ENCODE measurements around the gene MISP3.
A peak's percentile ranks its signal among the peaks of the same experiment; 100 is the strongest.
"Not testable (repeated sequence)": the region's sequence is repeated elsewhere in the genome, so short reads cannot be mapped to it uniquely, and the experiment has no call there.

Gene MISP3

GRCh38 chr19:14042659-14043608 lies 29.7 kb upstream of the MISP3 start:
- H3K4me1 Mint-ChIP-seq (ENCODE audit: low read depth in 2 of 2): peaks cover 17 to 18% of the 10 kb centered on the region in 2 donors
- H3K9me3 Mint-ChIP-seq, H3K27me3 Mint-ChIP-seq: not testable (repeated sequence)
- DNase-seq (peak; percentile 52 to 63 (median 52)), ATAC-seq (replicated peaks) (peak; percentile 80)
- H3K4me3 Mint-ChIP-seq: peak overlapping the region; percentile 51 to 56
- H3K36me3 Mint-ChIP-seq (ENCODE audit: insufficient read depth): peaks cover 100% of the 10 kb centered on the region
- peak overlapping the region; percentile 97 to 98 for H3K27ac Mint-ChIP-seq

- not testable (repeated sequence) for DNase-seq; H3K9me3 Mint-ChIP-seq; H3K4me1 Mint-ChIP-seq (ENCODE audit: low read depth in 2 of 2); ATAC-seq (replicated peaks); H3K4me3 Mint-ChIP-seq; H3K27me3 Mint-ChIP-seq
- Mint-ChIP-seq H3K27ac (peak overlapping the region in 1 of 2 donors; percentile 35), H3K36me3 (ENCODE audit: insufficient read depth) (peaks cover 100% of the 10 kb centered on the region)
Observed at GRCh38 chr19:14047866-14048265, 24.7 kb upstream of the MISP3 start.

GRCh38 chr19:14048443-14049153 lies 24.0 kb upstream of the MISP3 start:
- H3K27ac Mint-ChIP-seq: peak overlapping the region; percentile 35 to 71
- peak; percentile 74 to 83 (median 78) for DNase-seq

GRCh38 chr19:14050512-14050911 lies 22.1 kb upstream of the MISP3 start:
- Mint-ChIP-seq H3K4me1 (ENCODE audit: low read depth in 2 of 2) (peaks cover 7 to 8% of the 10 kb centered on the region in 2 donors), H3K27ac (peak overlapping the region in 1 of 2 donors; percentile 84), H3K27me3 (no peaks in the 10 kb centered on the region), H3K36me3 (ENCODE audit: insufficient read depth) (peaks cover 80% of the 10 kb centered on the region), H3K4me3 (no peak overlapping the region), H3K9me3 (no peaks in the 10 kb centered on the region)
- no peak for ATAC-seq (replicated peaks)
- no peak for DNase-seq

More at GRCh38 chr19:14048443-14049153, 24.0 kb upstream of the MISP3 start:
- Mint-ChIP-seq H3K36me3 (ENCODE audit: insufficient read depth) (peaks cover 98% of the 10 kb centered on the region), H3K27me3 (no peaks in the 10 kb centered on the region), H3K4me1 (ENCODE audit: low read depth in 2 of 2) (peaks cover 3 to 7% of the 10 kb centered on the region in 2 donors), H3K4me3 (no peak overlapping the region), H3K9me3 (no peaks in the 10 kb centered on the region)
- peak; percentile 93 for ATAC-seq (replicated peaks)

- H3K36me3 Mint-ChIP-seq (ENCODE audit: insufficient read depth): peaks cover 75% of the 10 kb centered on the region
Observed at GRCh38 chr19:14050961-14051360, 21.6 kb upstream of the MISP3 start.

GRCh38 chr19:14051980-14052379 lies 20.6 kb upstream of the MISP3 start:
- ATAC-seq (replicated peaks): no peak
- Mint-ChIP-seq H3K27me3 (no peaks in the 10 kb centered on the region), H3K36me3 (ENCODE audit: insufficient read depth) (peaks cover 65% of the 10 kb centered on the region), H3K4me3 (no peak overlapping the region), H3K9me3 (no peaks in the 10 kb centered on the region), H3K27ac (peak overlapping the region; percentile 16 to 75), H3K4me1 (ENCODE audit: low read depth in 2 of 2) (peaks cover 5% of the 10 kb centered on the region in 2 donors)
- no peak for DNase-seq

More at GRCh38 chr19:14050961-14051360, 21.6 kb upstream of the MISP3 start:
- H3K9me3 Mint-ChIP-seq; H3K27me3 Mint-ChIP-seq; ATAC-seq (replicated peaks); DNase-seq; H3K4me3 Mint-ChIP-seq; H3K4me1 Mint-ChIP-seq (ENCODE audit: low read depth in 2 of 2): not testable (repeated sequence)
- peak overlapping the region in 1 of 2 donors; percentile 84 for H3K27ac Mint-ChIP-seq

GRCh38 chr19:14052470-14052869 lies 20.1 kb upstream of the MISP3 start:
- ATAC-seq (replicated peaks) (no peak), DNase-seq (no peak)
- Mint-ChIP-seq H3K4me1 (ENCODE audit: low read depth in 2 of 2) (peaks cover 5% of the 10 kb centered on the region in 2 donors), H3K27ac (peak overlapping the region; percentile 16 to 46), H3K27me3 (peaks cover 0 to 2% of the 10 kb centered on the region in 2 donors), H3K36me3 (ENCODE audit: insufficient read depth) (peaks cover 60% of the 10 kb centered on the region), H3K4me3 (no peak overlapping the region), H3K9me3 (no peaks in the 10 kb centered on the region)

GRCh38 chr19:14053032-14053431 lies 19.6 kb upstream of the MISP3 start:
- H3K36me3 Mint-ChIP-seq (ENCODE audit: insufficient read depth): peaks cover 54% of the 10 kb centered on the region
- peaks cover 9 to 10% of the 10 kb centered on the region in 2 donors for H3K4me1 Mint-ChIP-seq (ENCODE audit: low read depth in 2 of 2)
- H3K4me3 Mint-ChIP-seq: no peak overlapping the region
- peaks cover 5 to 8% of the 10 kb centered on the region in 2 donors for H3K27me3 Mint-ChIP-seq
- no peaks in the 10 kb centered on the region for H3K9me3 Mint-ChIP-seq
- ATAC-seq (replicated peaks) (no peak), DNase-seq (no peak)
- peak overlapping the region in 1 of 2 donors; percentile 46 for H3K27ac Mint-ChIP-seq

GRCh38 chr19:14053500-14053899 lies 19.1 kb upstream of the MISP3 start:
- Mint-ChIP-seq H3K4me1 (ENCODE audit: low read depth in 2 of 2) (peaks cover 11 to 15% of the 10 kb centered on the region in 2 donors), H3K9me3 (no peaks in the 10 kb centered on the region), H3K36me3 (ENCODE audit: insufficient read depth) (peaks cover 50% of the 10 kb centered on the region), H3K27ac (peak overlapping the region in 1 of 2 donors; percentile 59), H3K4me3 (no peak overlapping the region), H3K27me3 (peaks cover 10 to 12% of the 10 kb centered on the region in 2 donors)
- no peak for DNase-seq
- ATAC-seq (replicated peaks): no peak

- Mint-ChIP-seq H3K27ac (peak overlapping the region in 1 of 2 donors; percentile 59), H3K27me3 (peaks cover 16 to 18% of the 10 kb centered on the region in 2 donors), H3K36me3 (ENCODE audit: insufficient read depth) (peaks cover 47% of the 10 kb centered on the region), H3K4me3 (no peak overlapping the region), H3K9me3 (no peaks in the 10 kb centered on the region), H3K4me1 (ENCODE audit: low read depth in 2 of 2) (peaks cover 16 to 20% of the 10 kb centered on the region in 2 donors)
- DNase-seq (no peak), ATAC-seq (replicated peaks) (no peak)
Observed at GRCh38 chr19:14054099-14054498, 18.5 kb upstream of the MISP3 start.

GRCh38 chr19:14054721-14055120 lies 17.9 kb upstream of the MISP3 start:
- H3K27me3 Mint-ChIP-seq: peaks cover 22 to 24% of the 10 kb centered on the region in 2 donors
- H3K27ac Mint-ChIP-seq: peak overlapping the region in 1 of 2 donors; percentile 59
- H3K4me1 Mint-ChIP-seq (ENCODE audit: low read depth in 2 of 2): peaks cover 18 to 20% of the 10 kb centered on the region in 2 donors
- H3K36me3 Mint-ChIP-seq (ENCODE audit: insufficient read depth): peaks cover 40% of the 10 kb centered on the region
- DNase-seq: no peak
- ATAC-seq (replicated peaks): no peak
- H3K9me3 Mint-ChIP-seq: no peaks in the 10 kb centered on the region
- no peak overlapping the region for H3K4me3 Mint-ChIP-seq

GRCh38 chr19:14055396-14055795 lies 17.2 kb upstream of the MISP3 start:
- peaks cover 34% of the 10 kb centered on the region for H3K36me3 Mint-ChIP-seq (ENCODE audit: insufficient read depth)
- peaks cover 25 to 30% of the 10 kb centered on the region in 2 donors for H3K27me3 Mint-ChIP-seq
- no peak for DNase-seq
- no peak overlapping the region for H3K4me3 Mint-ChIP-seq
- no peaks in the 10 kb centered on the region for H3K9me3 Mint-ChIP-seq
- H3K27ac Mint-ChIP-seq: peak overlapping the region in 1 of 2 donors; percentile 62
- no peak for ATAC-seq (replicated peaks)
- H3K4me1 Mint-ChIP-seq (ENCODE audit: low read depth in 2 of 2): peaks cover 19 to 20% of the 10 kb centered on the region in 2 donors

- no peaks in the 10 kb centered on the region for H3K9me3 Mint-ChIP-seq
- H3K27ac Mint-ChIP-seq: no peak overlapping the region
- H3K4me1 Mint-ChIP-seq (ENCODE audit: low read depth in 2 of 2): peaks cover 19 to 20% of the 10 kb centered on the region in 2 donors
- H3K27me3 Mint-ChIP-seq: peaks cover 25 to 35% of the 10 kb centered on the region in 2 donors
- DNase-seq: no peak
- no peak overlapping the region for H3K4me3 Mint-ChIP-seq
- no peak for ATAC-seq (replicated peaks)
- peaks cover 26% of the 10 kb centered on the region for H3K36me3 Mint-ChIP-seq (ENCODE audit: insufficient read depth)
Observed at GRCh38 chr19:14056069-14056666, 16.4 kb upstream of the MISP3 start.
